ENCODE measurements around the gene FKBP8.

Gene FKBP8

GRCh38 chr19:18521692-18522123, 21.7 kb downstream of the FKBP8 start, which contains the start of gene ELL:
ELL (minus strand) TSS chr19:18522070; CDS start chr19:18522055, 15 bp downstream.
- DNase-seq (ENCODE audit: low spot score): no peak

- DNase-seq (ENCODE audit: low spot score): no peak
Measured at GRCh38 chr19:18520848-18521691, 22.3 kb downstream of the FKBP8 start.

- DNase-seq (ENCODE audit: low spot score): peak; percentile 54
Measured at GRCh38 chr19:18519962-18520847, 23.2 kb downstream of the FKBP8 start.

- no peak for DNase-seq (ENCODE audit: low spot score)
Measured at GRCh38 chr19:18518639-18519038, 24.7 kb downstream of the FKBP8 start.

GRCh38 chr19:18517606-18518005, 25.8 kb downstream of the FKBP8 start:
- no peak for DNase-seq (ENCODE audit: low spot score)

- no peak for DNase-seq (ENCODE audit: low spot score)
Measured at GRCh38 chr19:18515959-18516358, 27.4 kb downstream of the FKBP8 start.

GRCh38 chr19:18514800-18515682, 28.3 kb downstream of the FKBP8 start:
- DNase-seq (ENCODE audit: low spot score): no peak

GRCh38 chr19:18513868-18514267, 29.5 kb downstream of the FKBP8 start:
- no peak for DNase-seq (ENCODE audit: low spot score)

GRCh38 chr19:18510216-18510615, 33.2 kb downstream of the FKBP8 start:
- no peak for DNase-seq (ENCODE audit: low spot score)

- DNase-seq (ENCODE audit: low spot score): no peak
Measured at GRCh38 chr19:18508585-18508984, 34.8 kb downstream of the FKBP8 start.

GRCh38 chr19:18507727-18508440, 35.5 kb downstream of the FKBP8 start:
- no peak for DNase-seq (ENCODE audit: low spot score)

GRCh38 chr19:18507021-18507726, 36.2 kb downstream of the FKBP8 start:
- peak; percentile 51 for DNase-seq (ENCODE audit: low spot score)

GRCh38 chr19:18506101-18506930, 37.1 kb downstream of the FKBP8 start:
- DNase-seq (ENCODE audit: low spot score): no peak

GRCh38 chr19:18504886-18505610, 38.3 kb downstream of the FKBP8 start:
- DNase-seq (ENCODE audit: low spot score): no peak

- no peak for DNase-seq (ENCODE audit: low spot score)
Measured at GRCh38 chr19:18503971-18504885, 39.1 kb downstream of the FKBP8 start.

GRCh38 chr19:18503337-18503970, 39.9 kb downstream of the FKBP8 start:
- DNase-seq (ENCODE audit: low spot score): no peak

GRCh38 chr19:18502638-18503294, 40.6 kb downstream of the FKBP8 start:
- DNase-seq (ENCODE audit: low spot score): no peak
